Spinal cord (tissue), 10 donors: ENCODE data around the gene GPX4. TPM values are rescaled to one million over a fixed set of nuclear protein-coding genes. Genes with fewer than 3 reads are reported as not detected.

Source experiments
- DNase-seq, 6 donors: peaks; one replicate each; pipeline versions ENCODE4 v3.0.0 to v3.0.0-alpha.2; 2013 to 2015; ENCODE audit warnings: low spot score in 6 of 6, low read depth in 4 of 6
- H3K27ac ChIP-seq: one replicate; pipeline ENCODE4 v1.5.1; 2013; ENCODE audit warnings: low read depth, low read length, control low read depth
- H3K27me3 ChIP-seq: one replicate; pipeline ENCODE4 v1.6.1; 2013; ENCODE audit warnings: low read length; ENCODE audit not compliant: control insufficient read depth, insufficient read depth
- H3K36me3 ChIP-seq: one replicate; pipeline ENCODE4 v1.6.1; 2013; ENCODE audit warnings: low read length; ENCODE audit not compliant: control insufficient read depth, insufficient read depth
- H3K4me1 ChIP-seq: one replicate; pipeline ENCODE4 v1.6.1; 2013; ENCODE audit warnings: low read length; ENCODE audit not compliant: control insufficient read depth, insufficient read depth
- H3K4me3 ChIP-seq: one replicate; pipeline ENCODE4 v1.5.1; 2013; ENCODE audit warnings: low read depth, low read length, control low read depth
- H3K9me3 ChIP-seq: one replicate; pipeline ENCODE4 v1.6.1; 2013; ENCODE audit warnings: low read length; ENCODE audit not compliant: control insufficient read depth, insufficient read depth
- WGBS: methylation state at CpG from one replicate; pipeline ENCODE4 v1.1.5; 2013; ENCODE audit warnings: missing lambda C conversion rate; ENCODE audit not compliant: insufficient coverage; 5-methylcytosine and 5-hydroxymethylcytosine counted together
- polyA plus RNA-seq, 2 donors: library from polyadenylated mRNA; unstranded; fragments of 120-200 nt; gene quantifications; one replicate each; pipeline ENCODE4 v1.2.1, GENCODE V29; 2013; ENCODE audit not compliant: insufficient read length in 2 of 2
- total RNA-seq, 2 donors: library from RNA; depleted of rRNA in 1 of 2; stranded (reverse); fragments of 120-200 nt in 1 of 2; fragments of >200 nt in 1 of 2; gene quantifications; one replicate each; pipeline versions ENCODE4 v1.2.3 to v1.2.4, GENCODE V29; 2013 to 2014
- donor health status: healthy.

GPX4 gene
- total and polyA plus RNA-seq, 4 donors, result 123 to 452 (median 365) TPM

DNA sequence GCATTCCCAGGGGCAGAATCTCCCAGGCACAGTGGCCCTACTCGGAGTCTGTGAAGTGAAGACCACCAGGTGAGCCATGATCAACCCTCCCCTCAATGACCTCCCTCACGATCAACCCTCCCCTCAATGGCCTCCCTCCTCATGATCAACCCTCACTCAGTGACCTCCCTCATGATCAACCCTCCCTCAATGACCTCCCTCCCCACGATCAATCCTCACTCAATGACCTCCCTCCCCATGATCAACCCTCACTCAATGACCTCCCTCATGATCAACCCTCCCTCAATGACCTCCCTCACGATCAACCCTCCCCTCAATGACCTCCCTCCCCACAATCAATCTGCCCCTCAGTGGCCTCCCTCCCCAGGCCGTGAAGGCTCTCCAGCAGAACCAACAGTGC, 38.1 kb downstream of the GPX4 start:
- WGBS, result 83% methylated on average over 5 of the region's 5 CpGs
- H3K27me3 ChIP-seq, result no peaks in the 10 kb centered on the region
- H3K36me3 ChIP-seq, result peaks cover 69% of the 10 kb centered on the region
- no peaks in the 10 kb centered on the region for H3K4me1 ChIP-seq
- H3K9me3 ChIP-seq, result no peaks in the 10 kb centered on the region
- no peak overlapping the region for H3K27ac ChIP-seq
- no peak overlapping the region for H3K4me3 ChIP-seq
- no peak for DNase-seq

- no peak for DNase-seq
- H3K36me3 ChIP-seq, result peaks cover 74% of the 10 kb centered on the region
- no peaks in the 10 kb centered on the region for H3K9me3 ChIP-seq
- H3K27ac ChIP-seq, result no peak overlapping the region
- no peaks in the 10 kb centered on the region for H3K27me3 ChIP-seq
- no peaks in the 10 kb centered on the region for H3K4me1 ChIP-seq
- 95% methylated on average over 33 of the region's 33 CpGs for WGBS
- H3K4me3 ChIP-seq, result no peak overlapping the region
Observed at GRCh38 chr19:1143828-1144399, 40.1 kb downstream of the GPX4 start.

- H3K27ac ChIP-seq, result no peak overlapping the region
- H3K27me3 ChIP-seq, result no peaks in the 10 kb centered on the region
- WGBS, result 100% methylated on average over 1 of the region's 1 CpG
- DNase-seq, result no peak
- H3K9me3 ChIP-seq, result no peaks in the 10 kb centered on the region
- no peaks in the 10 kb centered on the region for H3K4me1 ChIP-seq
- H3K36me3 ChIP-seq, result peaks cover 78% of the 10 kb centered on the region
- no peak overlapping the region for H3K4me3 ChIP-seq
Observed at GRCh38 chr19:1144741-1145140, 40.9 kb downstream of the GPX4 start.

GRCh38 chr19:1145635-1146411, 42.0 kb downstream of the GPX4 start:
- WGBS, result 91% methylated on average over 26 of the region's 26 CpGs
- Histone ChIP-seq H3K27ac (no peak overlapping the region), H3K9me3 (no peaks in the 10 kb centered on the region), H3K4me3 (no peak overlapping the region), H3K27me3 (no peaks in the 10 kb centered on the region), H3K36me3 (peaks cover 81% of the 10 kb centered on the region), H3K4me1 (peaks cover 2% of the 10 kb centered on the region)
- no peak for DNase-seq

DNA sequence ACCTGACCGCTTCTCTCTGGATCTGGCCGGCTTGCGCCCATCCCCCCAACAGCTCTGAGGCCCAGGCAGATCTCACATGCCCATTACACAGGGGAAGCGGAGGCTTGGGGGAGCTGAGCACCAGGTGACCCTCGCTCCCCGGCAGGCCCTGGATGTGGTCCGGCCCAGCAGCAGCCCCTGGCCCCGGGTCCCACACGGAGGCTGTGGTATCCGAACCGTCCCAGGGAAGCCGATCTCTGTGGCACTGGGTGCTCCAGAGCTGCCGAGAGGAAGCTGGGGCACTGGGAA, 42.6 kb downstream of the GPX4 start:
- Histone ChIP-seq H3K36me3 (peaks cover 81% of the 10 kb centered on the region), H3K27me3 (no peaks in the 10 kb centered on the region), H3K9me3 (no peaks in the 10 kb centered on the region), H3K4me3 (no peak overlapping the region), H3K4me1 (peaks cover 7% of the 10 kb centered on the region), H3K27ac (no peak overlapping the region)
- DNase-seq, result no peak
- 82% methylated on average over 7 of the region's 13 CpGs for WGBS

- no peaks in the 10 kb centered on the region for H3K9me3 ChIP-seq
- H3K36me3 ChIP-seq, result peaks cover 81% of the 10 kb centered on the region
- no peak for DNase-seq
- no peak overlapping the region for H3K4me3 ChIP-seq
- no peaks in the 10 kb centered on the region for H3K27me3 ChIP-seq
- peaks cover 11% of the 10 kb centered on the region for H3K4me1 ChIP-seq
- WGBS, result 73% methylated on average over 25 of the region's 38 CpGs
- no peak overlapping the region for H3K27ac ChIP-seq
Observed at GRCh38 chr19:1146858-1147780, 43.3 kb downstream of the GPX4 start.

- no peaks in the 10 kb centered on the region for H3K9me3 ChIP-seq
- H3K36me3 ChIP-seq, result peaks cover 86% of the 10 kb centered on the region
- WGBS, result 72% methylated on average over 12 of the region's 15 CpGs
- H3K4me3 ChIP-seq, result no peak overlapping the region
- no peak for DNase-seq
- H3K4me1 ChIP-seq, result peaks cover 16% of the 10 kb centered on the region
- H3K27ac ChIP-seq, result no peak overlapping the region
- no peaks in the 10 kb centered on the region for H3K27me3 ChIP-seq
Observed at GRCh38 chr19:1147934-1148549, 44.2 kb downstream of the GPX4 start.

- Histone ChIP-seq H3K27me3 (no peaks in the 10 kb centered on the region), H3K27ac (no peak overlapping the region), H3K4me1 (peaks cover 18% of the 10 kb centered on the region), H3K4me3 (no peak overlapping the region), H3K36me3 (peaks cover 81% of the 10 kb centered on the region), H3K9me3 (no peaks in the 10 kb centered on the region)
- 95% methylated on average over 38 of the region's 39 CpGs for WGBS
- DNase-seq, result no peak
Observed at GRCh38 chr19:1149259-1150045, 45.7 kb downstream of the GPX4 start.
